GM10266 (cell line): ENCODE results near the gene TMEM145.

ENCODE experiments used
- DNase-seq: peaks from one replicate; pipeline ENCODE4 v3.0.0; 2012; ENCODE audit errors: extremely low spot score
- TF ChIP-seq, protein P1 (sequence below): IDR thresholded peaks from 2 replicates; pipeline ENCODE4 v1.5.1; 2012; ENCODE audit warnings: mild to moderate bottlenecking, low read depth; ENCODE audit not compliant: control insufficient read depth, insufficient read depth; ENCODE audit errors: missing control alignments

Gene TMEM145

DNA sequence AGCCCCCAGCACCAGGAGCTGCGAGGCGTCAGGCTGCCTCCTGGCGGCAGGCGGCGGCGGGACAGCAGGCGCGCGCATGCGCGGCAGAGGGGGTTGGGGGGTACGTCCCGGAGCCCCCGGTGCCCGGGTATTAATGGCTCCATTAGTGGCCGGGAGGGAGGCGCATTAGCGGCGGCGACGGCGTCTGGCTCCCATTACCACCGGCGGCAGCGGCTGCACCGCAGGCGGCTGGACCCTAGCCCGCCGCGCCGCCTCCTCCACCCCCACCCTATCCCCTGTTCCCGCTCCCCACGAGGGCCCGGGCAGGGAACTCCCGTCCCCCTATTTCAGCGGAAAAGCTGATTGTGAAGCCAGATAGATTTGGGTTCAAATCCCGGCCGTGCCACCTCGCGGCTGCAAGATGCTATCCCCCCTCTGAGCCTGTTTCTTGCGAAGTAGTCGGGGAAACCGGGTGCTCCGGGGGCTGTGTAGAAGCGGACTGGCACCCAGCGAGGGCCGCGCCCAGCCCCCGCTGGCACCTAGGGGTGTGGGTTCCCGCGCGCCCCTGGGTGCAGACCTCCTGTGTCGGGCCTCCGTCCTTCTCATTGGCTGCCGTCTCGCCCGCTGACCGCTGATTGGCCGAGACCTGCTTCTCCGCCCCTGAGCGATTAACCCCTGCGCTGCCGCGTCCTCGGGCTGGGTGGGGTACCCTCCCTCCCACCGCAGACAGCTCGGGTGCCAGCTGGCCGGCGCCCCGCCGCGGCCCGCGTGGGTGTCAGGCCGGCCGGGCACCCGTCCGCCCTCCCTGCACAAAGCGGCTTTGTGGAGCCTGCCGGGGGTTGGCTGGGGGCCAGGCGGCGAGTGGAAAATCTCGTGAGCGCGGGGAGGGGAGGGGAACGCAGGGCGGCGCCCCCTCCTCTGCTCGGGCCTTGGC is 33.0 kb upstream of the TMEM145 start:
- peak; percentile 96 for DNase-seq
- TF ChIP-seq, protein P1, sequence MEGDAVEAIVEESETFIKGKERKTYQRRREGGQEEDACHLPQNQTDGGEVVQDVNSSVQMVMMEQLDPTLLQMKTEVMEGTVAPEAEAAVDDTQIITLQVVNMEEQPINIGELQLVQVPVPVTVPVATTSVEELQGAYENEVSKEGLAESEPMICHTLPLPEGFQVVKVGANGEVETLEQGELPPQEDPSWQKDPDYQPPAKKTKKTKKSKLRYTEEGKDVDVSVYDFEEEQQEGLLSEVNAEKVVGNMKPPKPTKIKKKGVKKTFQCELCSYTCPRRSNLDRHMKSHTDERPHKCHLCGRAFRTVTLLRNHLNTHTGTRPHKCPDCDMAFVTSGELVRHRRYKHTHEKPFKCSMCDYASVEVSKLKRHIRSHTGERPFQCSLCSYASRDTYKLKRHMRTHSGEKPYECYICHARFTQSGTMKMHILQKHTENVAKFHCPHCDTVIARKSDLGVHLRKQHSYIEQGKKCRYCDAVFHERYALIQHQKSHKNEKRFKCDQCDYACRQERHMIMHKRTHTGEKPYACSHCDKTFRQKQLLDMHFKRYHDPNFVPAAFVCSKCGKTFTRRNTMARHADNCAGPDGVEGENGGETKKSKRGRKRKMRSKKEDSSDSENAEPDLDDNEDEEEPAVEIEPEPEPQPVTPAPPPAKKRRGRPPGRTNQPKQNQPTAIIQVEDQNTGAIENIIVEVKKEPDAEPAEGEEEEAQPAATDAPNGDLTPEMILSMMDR: peak; percentile 91

DNA sequence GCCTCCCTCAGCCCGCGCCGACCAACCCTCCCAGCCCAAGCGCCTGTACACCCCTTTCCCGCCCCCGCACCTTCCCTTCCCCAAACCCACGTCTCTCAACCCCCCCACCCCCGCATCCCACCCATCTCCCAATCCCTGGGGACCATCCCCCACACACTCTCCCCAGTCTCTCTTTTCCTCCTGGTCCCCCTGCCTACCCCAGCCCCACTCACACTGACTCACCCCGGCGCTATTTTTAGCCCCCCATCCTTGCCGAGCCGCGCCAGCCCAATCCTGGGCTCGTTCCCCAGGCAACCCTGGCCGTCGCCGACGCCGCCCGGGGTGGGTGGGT is 32.3 kb upstream of the TMEM145 start:
- no peak for DNase-seq
- TF ChIP-seq, protein P1: no peak

DNA sequence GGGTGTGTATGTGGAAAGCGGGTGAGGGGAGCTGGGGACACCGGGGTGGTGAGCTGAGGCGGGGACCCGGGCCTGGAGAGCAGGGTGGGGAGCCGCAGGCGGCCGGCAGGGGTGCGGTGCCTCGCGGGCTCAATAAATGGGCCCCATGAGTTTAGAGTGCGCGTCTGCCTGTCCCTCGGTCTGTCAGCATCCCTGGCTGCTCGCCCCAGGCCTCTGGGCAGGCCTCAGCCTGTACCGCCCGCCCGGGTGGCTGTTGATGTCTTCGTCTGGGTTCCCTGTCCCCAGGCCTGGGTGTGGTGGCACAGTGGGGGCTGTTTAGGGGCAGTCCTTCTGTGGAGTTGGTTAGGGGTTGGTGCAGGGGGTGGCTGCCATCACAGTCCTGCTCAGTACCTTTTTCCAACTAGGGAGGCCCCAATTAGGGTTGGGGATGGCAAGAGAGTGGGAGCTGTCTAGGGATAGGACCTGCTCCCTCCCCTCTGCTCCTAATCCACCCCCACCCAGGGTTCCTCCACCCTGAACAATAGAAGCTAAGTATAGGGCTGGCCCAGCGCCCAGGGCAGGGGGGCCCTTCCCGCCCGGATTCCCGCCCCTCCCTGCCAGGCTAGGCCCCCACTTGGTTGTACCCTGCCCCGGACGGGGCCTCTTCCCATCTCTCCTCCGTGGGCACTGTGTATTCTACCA is 31.8 kb upstream of the TMEM145 start:
- peak; percentile 55 for DNase-seq
- TF ChIP-seq, protein P1: no peak

DNA sequence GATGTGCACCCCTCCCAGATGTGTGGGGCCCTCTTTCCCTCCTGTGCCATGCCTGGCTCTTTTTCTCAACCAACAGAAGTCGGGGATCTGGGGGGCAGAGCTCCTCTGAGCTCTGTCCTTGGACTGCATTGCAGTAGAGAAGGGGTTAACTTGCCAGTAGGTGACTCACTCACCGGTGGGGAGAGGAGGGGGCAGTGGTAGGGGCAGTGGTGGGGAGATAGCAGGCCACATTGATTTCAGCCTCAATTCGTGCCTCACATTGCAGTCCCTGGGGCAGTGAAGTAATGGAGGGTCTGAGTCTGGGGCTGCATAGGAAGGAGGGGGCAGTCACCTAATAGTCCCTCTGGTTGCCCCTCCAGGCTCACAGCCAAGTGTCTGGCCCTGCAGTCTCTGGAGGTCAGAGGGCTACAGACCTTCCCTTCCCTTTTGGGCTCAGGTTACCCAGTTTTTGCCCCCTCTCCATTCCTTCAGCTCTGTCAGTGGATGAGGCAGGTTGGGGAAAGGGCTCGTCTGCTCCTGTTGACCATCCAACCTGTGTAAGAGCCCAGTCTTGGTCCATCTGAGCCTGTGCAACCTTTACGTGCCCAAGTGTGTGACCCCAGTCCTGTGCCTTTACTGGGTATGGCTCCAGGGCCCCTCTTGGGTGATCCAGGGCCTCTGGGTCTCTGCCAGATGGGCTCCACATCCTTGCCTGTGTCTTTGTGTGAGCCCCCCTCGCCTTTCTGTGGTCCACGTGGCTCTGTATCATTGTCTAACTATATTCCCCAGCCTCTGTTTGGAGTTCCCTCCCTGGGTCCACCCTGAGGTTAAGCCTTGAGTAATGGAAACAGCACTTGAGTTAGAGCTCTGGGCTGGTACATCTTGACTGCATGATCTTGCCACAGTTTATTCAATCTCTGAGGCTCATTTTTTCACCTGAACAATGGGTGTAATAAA is 31.0 kb upstream of the TMEM145 start:
- no peak for DNase-seq
- TF ChIP-seq, protein P1: no peak

DNA sequence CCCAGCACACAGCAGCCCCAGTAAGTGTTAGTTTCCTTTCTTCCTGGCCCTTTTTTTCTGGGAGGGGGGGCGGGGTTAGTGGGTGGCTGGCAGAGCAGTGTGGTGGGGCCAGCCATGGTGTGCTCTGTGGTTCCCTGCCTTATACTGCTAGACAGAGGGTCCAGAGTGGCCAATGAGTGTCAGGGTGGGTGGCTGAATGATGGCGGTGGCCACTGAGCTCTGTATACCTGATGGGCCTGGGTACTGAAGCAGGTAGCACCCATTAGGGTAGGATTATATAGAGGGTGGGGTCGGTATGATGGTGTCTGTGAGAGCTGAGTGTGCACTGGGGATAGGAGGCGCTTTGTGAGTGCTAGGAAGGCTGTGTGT is 30.3 kb upstream of the TMEM145 start:
- TF ChIP-seq, protein P1: no peak
- DNase-seq: no peak

DNA sequence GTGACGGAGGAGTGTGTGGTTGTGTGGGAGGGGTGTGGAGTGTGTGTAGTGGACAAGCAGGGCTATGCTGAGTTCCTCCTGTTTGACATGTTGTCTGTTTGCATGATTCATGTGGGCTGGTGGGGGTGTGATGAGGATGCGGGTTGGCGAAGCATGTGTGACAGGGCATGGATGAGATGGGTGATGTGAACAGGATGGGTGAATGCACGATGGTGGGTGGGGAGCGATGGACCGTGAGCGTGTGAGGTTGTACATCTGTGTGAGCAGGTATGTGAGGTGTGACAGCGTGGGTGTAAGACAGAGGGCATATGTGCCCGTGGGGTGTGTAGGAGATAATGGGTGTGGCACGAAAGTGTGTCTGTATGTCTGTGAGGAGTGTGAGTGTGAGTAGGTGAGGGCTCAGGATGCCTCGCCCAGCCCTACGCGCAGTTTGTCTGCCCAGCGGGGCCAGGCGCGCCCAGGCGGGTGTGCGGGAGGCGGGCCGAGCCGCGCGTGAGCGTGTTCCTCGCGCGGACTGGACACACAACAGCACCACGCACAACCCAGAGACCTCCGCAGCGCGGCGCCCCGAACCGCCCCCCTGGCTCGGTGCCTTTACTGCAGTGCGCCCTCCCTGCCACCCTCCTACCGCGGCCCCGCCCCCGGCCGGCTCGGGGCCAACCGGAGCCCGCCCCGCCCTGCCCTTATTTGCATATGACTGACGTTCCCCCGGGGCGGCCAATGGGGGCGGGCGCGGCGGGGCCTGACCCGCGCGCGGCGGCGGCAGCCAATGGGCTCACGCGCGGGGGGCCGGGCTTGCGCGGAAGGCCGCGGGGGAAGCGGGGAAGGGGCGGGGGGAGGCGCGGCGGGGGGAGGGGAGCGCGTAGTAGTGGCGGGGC is 29.7 kb upstream of the TMEM145 start:
- peak; percentile 99 for DNase-seq
- TF ChIP-seq, protein P1: no peak
